B cell (primary cell): ENCODE data around the gene SLC38A10.

Experiments
- CTCF ChIP-seq: fragments of 200-600 bp; IDR thresholded peaks from one replicate; pipeline ENCODE4 v1.8.0; 2022; ENCODE audit warnings: antibody characterized with exemption, mild to moderate bottlenecking
- EZH2 ChIP-seq: IDR thresholded peaks from 2 replicates; pipeline ENCODE4 v1.6.1; 2012; ENCODE audit warnings: borderline replicate concordance, low read depth, mild to moderate bottlenecking, moderate library complexity, low read length; ENCODE audit not compliant: insufficient read depth, poor library complexity, severe bottlenecking

GRCh38 chr17:81338274-81339190, 43.4 kb upstream of the SLC38A10 start:
- TF ChIP-seq EZH2: no peak
- TF ChIP-seq CTCF: no peak
